K562 (cell line): ENCODE results near the gene SCUBE2. TPM values are rescaled to one million over a fixed set of nuclear protein-coding genes. Genes with fewer than 3 reads are reported as not detected.

Experiments
- ATAC-seq: fragments of 200-7000 bp; cut with Tn5 transposase; 3 replicates; pipeline ENCODE4 v1.9.1; 2020; ENCODE audit warnings: moderate library complexity
- BruUV-seq: library from RNA; stranded (reverse); fragments of 400-500 nt; replicated peaks from 2 replicates; lab custom pipeline; 2021; lab: Mats Ljungman, UMichigan
- CTCF ChIA-PET: fragments of 300-600 bp; formaldehyde crosslinking; extraction: SDS; loops from one replicate; lab custom pipeline; 2021; ENCODE audit warnings: low intra/inter-chr PET ratio; lab: Yijun Ruan, JAX
- POLR2A ChIA-PET: fragments of 300-600, 350-650 bp; sonication (Branson Sonifier 250); formaldehyde crosslinking; extraction: SDS; loops from one replicate; lab custom pipeline; 2021; ENCODE audit warnings: antibody characterized with exemption, inconsistent platforms; lab: Yijun Ruan, JAX
- DNase-seq, 4 experiments: peaks; one replicate each; pipeline versions ENCODE4 v3.0.0 to v3.0.0-alpha.2; 2011 to 2018; ENCODE audit warnings: low spot score in 3 of 4, mixed read lengths in 3 of 4; ENCODE audit errors: extremely low read depth in 1 of 4
- FAIRE-seq: peaks from 2 replicates; lab custom pipeline; 2011; peaks lifted over from hg19 to GRCh38; lab: Jason Lieb, UNC
- H2AFZ ChIP-seq: 2 replicates; pipeline ENCODE4 v1.6.0; 2011; ENCODE audit warnings: low read depth, low read length, control low read depth, inconsistent platforms
- H3K27ac ChIP-seq: fragments of 200-600 bp; 3 replicates; pipeline ENCODE4 v1.8.0; 2011; ENCODE audit warnings: low read depth, mild to moderate bottlenecking, control low read depth, inconsistent platforms, low read length, moderate library complexity, mixed read lengths; ENCODE audit errors: extremely low read depth
- H3K27me3 ChIP-seq, 2 experiments: fragments of 300-600 bp in 1 of 2; 2 replicates in 1 of 2; 3 replicates in 1 of 2; pipeline versions ENCODE4 v1.6.0 to v1.8.0; 2011; ENCODE audit warnings: inconsistent platforms in 2 of 2, low read length in 2 of 2, mild to moderate bottlenecking in 1 of 2, mixed read lengths in 1 of 2, moderate library complexity in 1 of 2; ENCODE audit not compliant: control insufficient read depth in 2 of 2, insufficient read depth in 2 of 2
- H3K36me3 ChIP-seq: fragments of 300-600 bp; 3 replicates; pipeline ENCODE4 v1.8.0; 2011; ENCODE audit warnings: mild to moderate bottlenecking, low read length, inconsistent platforms; ENCODE audit not compliant: control insufficient read depth, insufficient read depth
- H3K4me1 ChIP-seq, 2 experiments: fragments of 200-600 bp in 1 of 2; replicated peaks in 1 of 2; 2 replicates in 1 of 2; 3 replicates in 1 of 2; pipeline versions ENCODE4 v1.5.1 to v1.8.0; 2011; ENCODE audit warnings: inconsistent platforms in 2 of 2, low read length in 2 of 2, mild to moderate bottlenecking in 1 of 2, mixed read lengths in 1 of 2, moderate library complexity in 1 of 2; ENCODE audit not compliant: control insufficient read depth in 2 of 2, insufficient read depth in 2 of 2
- H3K4me2 ChIP-seq: 2 replicates; pipeline ENCODE4 v1.6.1; 2011; ENCODE audit warnings: low read length, control low read depth, inconsistent platforms, mixed read lengths; ENCODE audit not compliant: insufficient read depth
- H3K4me3 ChIP-seq: fragments of 200-600 bp; sonication (generic), shearing (Covaris generic); 2 replicates; pipeline ENCODE4 v1.5.1; 2016; ENCODE audit warnings: control low read depth, inconsistent platforms
- H3K79me2 ChIP-seq: fragments of 200-600 bp; 3 replicates; pipeline ENCODE4 v1.8.0; 2011; ENCODE audit warnings: low read length, inconsistent platforms; ENCODE audit not compliant: control insufficient read depth, insufficient read depth
- H3K9ac ChIP-seq, 2 experiments: 2 replicates each; pipeline versions ENCODE4 v1.6.0 to v1.6.1; 2011; ENCODE audit warnings: low read depth in 2 of 2, low read length in 2 of 2, control low read depth in 1 of 2, inconsistent platforms in 1 of 2, mild to moderate bottlenecking in 1 of 2, mixed read lengths in 1 of 2; ENCODE audit not compliant: insufficient read depth in 1 of 2
- H3K9me1 ChIP-seq: one replicate; pipeline ENCODE4 v1.6.0; 2011; ENCODE audit warnings: inconsistent platforms, mild to moderate bottlenecking, low read length, moderate library complexity; ENCODE audit not compliant: control insufficient read depth, insufficient read depth
- H3K9me3 ChIP-seq: replicated peaks from 2 replicates; pipeline ENCODE4 v1.5.1; 2011; ENCODE audit warnings: low read depth, low read length, inconsistent platforms; ENCODE audit not compliant: control insufficient read depth, insufficient read depth
- H4K20me1 ChIP-seq: replicated peaks from 2 replicates; pipeline ENCODE4 v1.6.1; 2011; ENCODE audit warnings: low read length, inconsistent platforms, mixed read lengths; ENCODE audit not compliant: control insufficient read depth, insufficient read depth
- NUFIP1 ChIP-seq: fragments of 450-650 bp; IDR thresholded peaks from 2 replicates; pipeline ENCODE4 v1.6.1; 2018; ENCODE audit not compliant: partially characterized antibody
- RBM17 ChIP-seq: fragments of 200-400 bp; formaldehyde crosslinking; IDR thresholded peaks from 2 replicates; pipeline ENCODE4 v1.6.1; 2017; ENCODE audit warnings: low read depth, mild to moderate bottlenecking, low read length, borderline replicate concordance
- ZBTB1 ChIP-seq: sonication (generic); formaldehyde crosslinking; IDR thresholded peaks from 2 replicates; pipeline ENCODE4 v1.8.1; 2023; ENCODE audit warnings: missing genetic modification reagents, low read depth, mild to moderate bottlenecking, borderline replicate concordance
- ZNF347 ChIP-seq: fragments of 450-650 bp; formaldehyde crosslinking; IDR thresholded peaks from 2 replicates; pipeline ENCODE4 v1.4.0; 2020; ENCODE audit warnings: low read depth, mild to moderate bottlenecking, moderate library complexity
- WGBS: fragments of 100-300 bp; shearing (Covaris generic); methylation state at CpG from one replicate; pipeline ENCODE4 v1.1.6; 2016; ENCODE audit warnings: low coverage, mixed read lengths; ENCODE audit not compliant: insufficient coverage; ENCODE audit errors: missing lambda C conversion rate; 5-methylcytosine and 5-hydroxymethylcytosine counted together
- in situ Hi-C: fragments of 300-500 bp; cut with MboI; formaldehyde crosslinking; loops from 4 replicates; pipeline ENCODE4 v1.15.0; 2018; ENCODE audit warnings: inconsistent platforms, mixed read lengths
- intact Hi-C: fragments of 100-400 bp; cut with micrococcal nuclease; formaldehyde crosslinking; loops from 2 replicates; pipeline ENCODE4 v1.14.2; 2022
- polyA plus RNA-seq, 8 experiments: library from polyadenylated mRNA; depleted of rRNA in 4 of 8; stranded (reverse) in 5 of 8; unstranded in 3 of 8; fragments of >200 nt; fragmentation: Nextera tagmentation in 2 of 8; fragmentation: Illumina TruSeq in 1 of 8; extraction: Ambion mirVana in 2 of 8; extraction: Trizol in 1 of 8; gene quantifications; 2 replicates each; pipeline versions ENCODE4 v1.2.1 to v1.2.3, GENCODE V29; 2011 to 2014; ENCODE audit warnings: inconsistent platforms in 1 of 8, missing spikeins in 1 of 8
- total RNA-seq, 7 experiments: library from RNA; depleted of rRNA in 6 of 7; stranded (reverse); fragments of >200 nt in 6 of 7; fragmentation: Illumina TruSeq in 2 of 7; extraction: Trizol in 2 of 7; gene quantifications; 2 replicates each; pipeline versions ENCODE4 v1.2.1 to v1.2.3, GENCODE V29; 2011 to 2021; ENCODE audit warnings: low replicate concordance in 1 of 7
- TF ChIP-seq, protein P1 (sequence below), 2 experiments: fragments of 450-650 bp; IDR thresholded peaks; 2 replicates each; pipeline ENCODE4 v1.6.1; 2016
- TF ChIP-seq, protein P2 (sequence below): fragments of 250-450 bp; sonication (Bioruptor Pico); IDR thresholded peaks from 2 replicates; pipeline ENCODE4 v1.4.0; 2020; ENCODE audit warnings: mild to moderate bottlenecking

SCUBE2 gene
- total and polyA plus RNA-seq, 9 of the 15 experiments (the other 6 are each of a cell fraction or from before 2014, with no cell fraction given): 0.06 to 0.40 (median 0.07) TPM; not detected in 6

DNA sequence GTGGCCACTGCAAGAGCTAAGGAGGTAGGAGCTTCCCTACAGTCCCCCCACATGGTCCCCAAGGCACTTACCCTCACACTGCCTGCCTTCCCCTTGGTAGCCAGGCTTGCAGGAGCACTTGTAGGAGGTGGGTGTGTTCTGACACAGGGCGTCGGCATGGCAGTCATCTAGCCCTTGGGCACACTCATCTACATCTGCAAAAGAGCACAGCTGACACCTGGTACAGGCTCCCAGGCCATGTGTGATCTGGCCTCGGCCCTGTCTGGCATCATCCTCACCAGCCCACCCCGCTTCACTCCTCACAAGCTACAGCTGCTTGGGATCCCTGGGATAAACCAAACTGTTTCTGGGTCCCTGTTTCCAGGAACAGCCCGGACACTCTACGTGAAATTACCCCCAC, 1.8 kb downstream of the SCUBE2 start:
- ATAC-seq (no peak; the same call in 2 of the 3 replicates), DNase-seq (no peak), FAIRE-seq (no peak)
- no peaks in the 10 kb centered on the region for H3K9me1 ChIP-seq
- H3K4me3 ChIP-seq: no peak overlapping the region
- no peaks in the 10 kb centered on the region for H3K79me2 ChIP-seq
- peaks cover 41 to 65% of the 10 kb centered on the region in 2 experiments for H3K27me3 ChIP-seq
- H3K36me3 ChIP-seq: no peaks in the 10 kb centered on the region
- H4K20me1 ChIP-seq: no peaks in the 10 kb centered on the region
- H2AFZ ChIP-seq: no peak overlapping the region
- H3K9me3 ChIP-seq: no peaks in the 10 kb centered on the region
- intact Hi-C loops: no loop called here
- H3K4me1 ChIP-seq: peaks cover 0 to 10% of the 10 kb centered on the region in 2 experiments; a peak in 2 of 5 replicates
- no peak overlapping the region for H3K4me2 ChIP-seq
- H3K27ac ChIP-seq: no peak overlapping the region
- no TSS peak for BruUV-seq
- in situ Hi-C loops: no loop called here
- TF ChIP-seq, protein P1, sequence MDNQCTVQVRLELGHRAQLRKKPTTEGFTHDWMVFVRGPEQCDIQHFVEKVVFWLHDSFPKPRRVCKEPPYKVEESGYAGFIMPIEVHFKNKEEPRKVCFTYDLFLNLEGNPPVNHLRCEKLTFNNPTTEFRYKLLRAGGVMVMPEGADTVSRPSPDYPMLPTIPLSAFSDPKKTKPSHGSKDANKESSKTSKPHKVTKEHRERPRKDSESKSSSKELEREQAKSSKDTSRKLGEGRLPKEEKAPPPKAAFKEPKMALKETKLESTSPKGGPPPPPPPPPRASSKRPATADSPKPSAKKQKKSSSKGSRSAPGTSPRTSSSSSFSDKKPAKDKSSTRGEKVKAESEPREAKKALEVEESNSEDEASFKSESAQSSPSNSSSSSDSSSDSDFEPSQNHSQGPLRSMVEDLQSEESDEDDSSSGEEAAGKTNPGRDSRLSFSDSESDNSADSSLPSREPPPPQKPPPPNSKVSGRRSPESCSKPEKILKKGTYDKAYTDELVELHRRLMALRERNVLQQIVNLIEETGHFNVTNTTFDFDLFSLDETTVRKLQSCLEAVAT (IDR thresholded peaks at IDR 0.05): no peak
- TF ChIP-seq, protein P2, sequence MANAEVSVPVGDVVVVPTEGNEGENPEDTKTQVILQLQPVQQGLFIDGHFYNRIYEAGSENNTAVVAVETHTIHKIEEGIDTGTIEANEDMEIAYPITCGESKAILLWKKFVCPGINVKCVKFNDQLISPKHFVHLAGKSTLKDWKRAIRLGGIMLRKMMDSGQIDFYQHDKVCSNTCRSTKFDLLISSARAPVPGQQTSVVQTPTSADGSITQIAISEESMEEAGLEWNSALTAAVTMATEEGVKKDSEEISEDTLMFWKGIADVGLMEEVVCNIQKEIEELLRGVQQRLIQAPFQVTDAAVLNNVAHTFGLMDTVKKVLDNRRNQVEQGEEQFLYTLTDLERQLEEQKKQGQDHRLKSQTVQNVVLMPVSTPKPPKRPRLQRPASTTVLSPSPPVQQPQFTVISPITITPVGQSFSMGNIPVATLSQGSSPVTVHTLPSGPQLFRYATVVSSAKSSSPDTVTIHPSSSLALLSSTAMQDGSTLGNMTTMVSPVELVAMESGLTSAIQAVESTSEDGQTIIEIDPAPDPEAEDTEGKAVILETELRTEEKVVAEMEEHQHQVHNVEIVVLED (CRISPR knock-in tag): no peak
- TF ChIP-seq ZBTB1 (CRISPR knock-in tag): no peak
- no peak for TF ChIP-seq ZNF347 (CRISPR knock-in tag)
- TF ChIP-seq NUFIP1: no peak
- TF ChIP-seq RBM17: no peak
- WGBS: 2% methylated on average over 6 of the region's 6 CpGs
- H3K9ac ChIP-seq: no peak overlapping the region
- ChIA-PET CTCF (no interaction called here), POLR2A (interaction anchor here (0.6 to 1.3 kb wide), 4 partner anchors 21 to 152 kb away, joined by 3 to 4 read pairs (median 3); no protein-coding TSS in a partner anchor)
